H7 (cell line): ENCODE measurements around the gene TPM1. TPM values are rescaled to one million over a fixed set of nuclear protein-coding genes. Genes with fewer than 3 reads are reported as not detected.
A peak's percentile ranks its signal among the peaks of the same experiment; 100 is the strongest.

Experiments
- DNase-seq: peaks from one replicate; pipeline ENCODE4 v3.0.0; 2012
- H3K27me3 ChIP-seq: 2 replicates; pipeline ENCODE4 v1.6.0; 2011; ENCODE audit warnings: mild to moderate bottlenecking, low read length; ENCODE audit not compliant: control insufficient read depth, insufficient read depth
- H3K36me3 ChIP-seq: replicated peaks from 2 replicates; pipeline ENCODE4 v1.5.1; 2011; ENCODE audit warnings: low read length; ENCODE audit not compliant: control insufficient read depth, insufficient read depth
- H3K4me3 ChIP-seq: 2 replicates; pipeline ENCODE4 v1.5.1; 2011; ENCODE audit warnings: low read depth, mild to moderate bottlenecking, control low read depth, low read length, moderate library complexity; ENCODE audit not compliant: insufficient read depth
- total RNA-seq: library from RNA; depleted of rRNA; stranded (reverse); fragments of >200 nt; shearing (Covaris generic); gene quantifications from 2 replicates; pipeline ENCODE4 v1.2.3, GENCODE V29; 2014

Gene TPM1
- total RNA-seq, 1 experiment from 2014 or later, result 292 TPM

DNA sequence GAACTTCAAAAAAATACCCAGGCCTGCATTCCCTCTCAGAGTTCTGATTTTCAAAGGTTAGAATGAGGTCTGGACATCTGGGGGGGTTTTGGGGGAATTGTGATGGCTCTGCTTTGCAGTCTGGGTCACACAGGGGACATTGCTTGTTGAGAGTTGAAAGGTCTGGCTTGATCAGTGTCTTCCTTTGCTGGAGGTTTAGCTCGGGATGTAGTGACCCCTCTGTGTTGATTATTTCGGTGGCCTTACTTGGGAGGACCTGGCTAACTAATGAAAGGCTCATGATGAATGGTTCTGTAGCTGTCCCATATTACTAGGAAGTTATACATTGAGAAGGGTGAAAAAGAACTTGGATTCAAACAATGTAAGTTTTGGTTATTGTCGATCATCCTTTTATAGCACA is 23.7 kb downstream of the TPM1 start:
- H3K36me3 ChIP-seq, result peaks cover 50% of the 10 kb centered on the region

DNA sequence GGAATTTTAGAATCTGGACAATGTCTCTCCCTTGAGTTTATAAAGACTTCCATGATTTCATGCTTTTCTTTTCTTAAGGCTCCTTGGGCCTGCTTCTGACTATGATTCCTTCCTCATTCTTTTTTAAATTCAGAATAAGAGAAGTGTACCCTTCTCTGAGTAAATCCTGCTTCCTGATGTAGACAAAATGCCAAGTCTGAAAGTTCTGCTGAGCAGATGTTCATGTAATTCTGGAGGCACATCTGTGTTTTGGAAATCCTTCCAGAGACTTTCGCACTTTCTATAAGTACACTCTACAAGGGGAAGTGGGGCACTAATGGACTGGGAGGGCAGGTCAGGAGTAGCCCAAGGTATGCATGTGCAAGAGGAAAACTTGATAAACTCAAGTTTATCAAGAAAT is 24.8 kb downstream of the TPM1 start:
- Histone ChIP-seq H3K4me3 (no peak overlapping the region), H3K27me3 (no peaks in the 10 kb centered on the region), H3K36me3 (peaks cover 44% of the 10 kb centered on the region)
- no peak for DNase-seq

More for the DNA sequence above, 23.7 kb downstream of the TPM1 start:
- H3K4me3 ChIP-seq, result no peak overlapping the region
- H3K27me3 ChIP-seq, result no peaks in the 10 kb centered on the region
- no peak for DNase-seq

DNA sequence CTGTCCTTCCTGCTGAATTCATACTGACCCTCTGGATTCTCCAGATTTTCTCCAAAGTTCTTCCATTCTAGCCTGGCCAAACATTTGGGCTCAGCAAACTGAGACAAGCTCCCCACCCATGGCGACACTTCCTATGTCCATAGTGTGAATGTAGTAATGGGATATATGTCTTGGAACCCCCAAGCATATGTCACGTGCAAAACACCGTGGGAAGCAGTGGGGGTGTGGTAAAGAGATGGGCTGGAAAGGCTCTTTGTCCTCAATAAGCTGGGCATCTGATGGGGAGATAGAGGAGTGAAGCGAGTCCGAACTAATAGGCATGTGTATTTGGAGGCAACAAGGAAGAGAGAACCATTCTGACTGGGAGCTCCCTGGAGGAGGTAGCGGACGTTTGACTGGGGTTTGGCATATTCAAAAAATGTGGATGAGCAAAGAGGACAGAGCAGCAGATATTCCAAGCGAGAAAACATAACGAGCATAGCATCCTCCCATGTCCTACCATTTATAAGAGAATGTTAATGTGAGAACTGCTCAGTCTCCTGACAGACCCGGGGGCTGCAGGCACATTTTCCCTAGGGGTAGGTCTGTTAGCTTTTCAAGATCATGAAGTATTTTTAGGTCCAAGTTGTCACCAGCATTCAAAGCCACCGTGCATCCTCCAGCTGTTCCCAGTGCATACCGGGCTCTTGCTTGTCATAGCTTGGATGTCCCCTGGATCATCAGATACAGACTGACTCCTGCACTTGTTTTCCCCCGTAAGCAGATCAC is 25.6 kb downstream of the TPM1 start:
- Histone ChIP-seq H3K36me3 (peaks cover 39% of the 10 kb centered on the region), H3K4me3 (no peak overlapping the region), H3K27me3 (no peaks in the 10 kb centered on the region)
- no peak for DNase-seq

DNA sequence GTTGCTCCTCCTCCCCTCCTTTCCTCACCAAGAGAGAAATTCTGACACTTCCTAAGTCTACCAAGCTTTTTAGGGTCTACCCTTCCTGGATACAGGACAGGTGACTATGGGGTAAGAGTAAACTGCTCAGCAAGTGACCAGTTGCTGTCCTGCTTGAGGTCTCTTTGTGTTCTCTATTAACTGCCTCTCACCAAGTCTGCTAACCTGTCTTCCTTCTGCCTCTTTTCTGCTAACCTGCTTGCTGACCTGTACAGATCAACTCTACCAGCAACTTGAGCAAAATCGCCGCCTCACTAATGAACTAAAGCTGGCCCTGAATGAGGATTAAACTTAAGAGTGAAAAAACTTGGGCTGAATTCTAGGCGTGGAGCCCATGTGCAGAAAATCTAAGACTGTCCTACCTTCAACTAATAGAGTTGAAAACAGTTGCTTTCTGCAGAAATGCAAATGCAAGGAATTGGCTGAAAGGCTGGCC is 27.1 kb downstream of the TPM1 start:
- DNase-seq, result no peak
- peaks cover 30% of the 10 kb centered on the region for H3K36me3 ChIP-seq
- no peak overlapping the region for H3K4me3 ChIP-seq
- H3K27me3 ChIP-seq, result no peaks in the 10 kb centered on the region

DNA sequence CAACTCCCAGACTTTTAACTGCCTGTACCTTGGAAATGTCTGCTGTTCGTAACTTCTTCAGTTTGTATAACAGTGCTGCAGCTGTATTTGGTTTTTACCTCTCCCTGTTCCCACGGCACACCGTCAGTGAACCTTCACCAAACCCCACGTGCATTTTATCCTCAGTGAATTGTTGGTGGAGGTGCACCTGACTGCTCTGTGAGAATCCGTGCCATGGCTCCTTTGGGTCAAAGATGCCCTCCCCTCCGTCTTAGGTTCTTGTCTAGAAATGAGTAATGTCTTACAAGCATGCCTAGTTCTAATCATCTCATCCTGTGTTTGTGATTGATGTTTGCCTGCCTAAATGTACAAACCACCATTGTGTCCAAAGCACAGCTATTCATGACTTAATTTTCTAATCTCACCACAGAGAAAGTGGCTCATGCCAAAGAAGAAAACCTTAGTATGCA is 28.2 kb downstream of the TPM1 start:
- Histone ChIP-seq H3K27me3 (no peaks in the 10 kb centered on the region), H3K36me3 (peaks cover 26% of the 10 kb centered on the region), H3K4me3 (no peak overlapping the region)
- DNase-seq, result no peak

DNA sequence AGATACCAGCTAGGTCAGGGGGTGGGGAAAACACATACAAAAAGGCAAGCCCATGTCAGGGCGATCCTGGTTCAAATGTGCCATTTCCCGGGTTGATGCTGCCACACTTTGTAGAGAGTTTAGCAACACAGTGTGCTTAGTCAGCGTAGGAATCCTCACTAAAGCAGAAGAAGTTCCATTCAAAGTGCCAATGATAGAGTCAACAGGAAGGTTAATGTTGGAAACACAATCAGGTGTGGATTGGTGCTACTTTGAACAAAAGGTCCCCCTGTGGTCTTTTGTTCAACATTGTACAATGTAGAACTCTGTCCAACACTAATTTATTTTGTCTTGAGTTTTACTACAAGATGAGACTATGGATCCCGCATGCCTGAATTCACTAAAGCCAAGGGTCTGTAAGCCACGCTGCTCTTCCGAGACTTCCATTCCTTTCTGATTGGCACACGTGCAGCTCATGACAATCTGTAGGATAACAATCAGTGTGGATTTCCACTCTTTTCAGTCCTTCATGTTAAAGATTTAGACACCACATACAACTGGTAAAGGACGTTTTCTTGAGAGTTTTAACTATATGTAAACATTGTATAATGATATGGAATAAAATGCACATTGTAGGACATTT is 28.9 kb downstream of the TPM1 start:
- Histone ChIP-seq H3K27me3 (no peaks in the 10 kb centered on the region), H3K4me3 (no peak overlapping the region), H3K36me3 (peaks cover 19% of the 10 kb centered on the region)
- no peak for DNase-seq

DNA sequence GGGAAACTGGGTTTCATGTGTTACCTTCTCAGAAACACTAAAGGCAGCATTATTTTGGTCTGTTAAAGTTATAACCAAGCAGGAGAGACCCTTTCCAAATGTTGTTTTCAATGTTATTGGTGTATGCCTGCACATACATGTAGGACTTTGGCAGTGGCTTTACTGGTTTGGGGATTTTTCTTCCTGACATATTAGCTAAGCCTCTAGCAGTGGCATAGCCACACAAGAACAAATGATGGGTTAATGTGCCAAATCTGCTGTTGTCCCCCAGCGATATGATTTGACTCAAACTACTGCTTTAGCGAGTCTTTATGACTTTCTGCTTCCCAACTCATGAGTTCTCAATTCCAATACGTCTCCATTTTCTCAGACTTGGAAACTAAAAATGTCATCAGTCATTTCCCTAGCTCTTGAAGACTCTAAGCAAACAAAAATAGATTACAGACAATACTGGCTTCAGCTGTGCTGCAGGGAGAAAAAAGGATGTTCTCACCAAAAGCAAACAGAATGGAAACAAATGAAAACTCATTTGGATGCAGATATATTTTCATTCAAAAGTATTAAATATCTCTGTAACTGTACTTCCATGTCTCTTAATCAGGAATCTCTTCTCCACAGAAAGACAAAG is 29.6 kb downstream of the TPM1 start:
- Histone ChIP-seq H3K36me3 (peaks cover 18% of the 10 kb centered on the region), H3K27me3 (no peaks in the 10 kb centered on the region), H3K4me3 (no peak overlapping the region)
- no peak for DNase-seq

DNA sequence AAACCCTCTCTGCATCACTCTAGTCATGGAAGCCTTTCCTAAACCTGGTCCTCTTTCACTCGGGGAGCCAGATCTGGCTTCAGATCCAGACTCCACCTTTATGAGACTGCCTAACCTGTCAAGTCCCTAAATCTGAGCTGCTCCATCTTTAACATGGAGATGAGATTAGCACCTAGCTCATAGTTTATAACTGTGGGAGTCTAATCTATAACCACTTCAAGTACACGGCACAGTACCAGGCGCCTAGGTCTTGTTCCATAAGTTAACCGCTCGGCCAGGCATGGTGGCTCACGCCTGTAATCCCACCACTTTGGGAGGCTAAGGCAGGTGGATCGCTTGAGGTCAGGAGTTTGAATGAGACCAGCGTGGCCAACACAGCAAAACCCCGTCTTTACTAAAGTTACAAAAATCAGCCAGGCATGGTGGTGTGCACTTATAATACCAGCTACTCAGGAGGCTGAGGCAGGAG is 30.3 kb downstream of the TPM1 start:
- H3K36me3 ChIP-seq, result peaks cover 16% of the 10 kb centered on the region
- no peaks in the 10 kb centered on the region for H3K27me3 ChIP-seq
- no peak overlapping the region for H3K4me3 ChIP-seq
- no peak for DNase-seq

DNA sequence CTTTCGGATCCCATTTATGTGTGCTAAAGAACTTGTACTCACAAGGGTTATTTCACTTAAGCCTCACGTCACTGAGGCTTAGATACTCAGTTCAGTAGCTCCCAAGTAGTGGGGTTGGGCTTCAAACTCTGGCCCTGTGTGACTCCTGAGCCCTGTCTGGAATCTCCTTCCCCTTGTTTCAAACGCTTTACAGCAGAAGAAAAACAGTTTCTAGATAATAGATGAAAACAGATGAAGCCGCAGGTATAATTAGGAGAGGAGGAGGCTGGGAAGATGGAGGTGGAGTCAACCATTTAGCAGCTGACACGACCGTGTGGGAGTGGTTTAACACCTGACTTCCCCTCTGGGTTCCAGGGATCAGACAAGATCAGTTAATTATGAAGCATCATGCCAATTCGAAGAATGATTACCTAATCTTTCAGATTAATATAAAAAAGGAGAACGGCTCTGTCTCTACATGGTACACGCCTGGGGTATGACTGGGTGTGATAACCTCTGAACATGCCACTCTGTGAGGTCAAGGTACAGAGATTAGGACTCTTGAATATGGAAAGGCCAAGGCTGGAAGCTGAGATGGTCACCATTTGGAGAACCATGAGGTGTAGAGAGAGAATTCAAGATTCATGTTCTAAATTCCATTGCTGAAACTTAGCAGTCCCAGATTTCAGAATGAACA is 31.1 kb downstream of the TPM1 start:
- Histone ChIP-seq H3K36me3 (peaks cover 9% of the 10 kb centered on the region), H3K27me3 (no peaks in the 10 kb centered on the region), H3K4me3 (no peak overlapping the region)
- no peak for DNase-seq

DNA sequence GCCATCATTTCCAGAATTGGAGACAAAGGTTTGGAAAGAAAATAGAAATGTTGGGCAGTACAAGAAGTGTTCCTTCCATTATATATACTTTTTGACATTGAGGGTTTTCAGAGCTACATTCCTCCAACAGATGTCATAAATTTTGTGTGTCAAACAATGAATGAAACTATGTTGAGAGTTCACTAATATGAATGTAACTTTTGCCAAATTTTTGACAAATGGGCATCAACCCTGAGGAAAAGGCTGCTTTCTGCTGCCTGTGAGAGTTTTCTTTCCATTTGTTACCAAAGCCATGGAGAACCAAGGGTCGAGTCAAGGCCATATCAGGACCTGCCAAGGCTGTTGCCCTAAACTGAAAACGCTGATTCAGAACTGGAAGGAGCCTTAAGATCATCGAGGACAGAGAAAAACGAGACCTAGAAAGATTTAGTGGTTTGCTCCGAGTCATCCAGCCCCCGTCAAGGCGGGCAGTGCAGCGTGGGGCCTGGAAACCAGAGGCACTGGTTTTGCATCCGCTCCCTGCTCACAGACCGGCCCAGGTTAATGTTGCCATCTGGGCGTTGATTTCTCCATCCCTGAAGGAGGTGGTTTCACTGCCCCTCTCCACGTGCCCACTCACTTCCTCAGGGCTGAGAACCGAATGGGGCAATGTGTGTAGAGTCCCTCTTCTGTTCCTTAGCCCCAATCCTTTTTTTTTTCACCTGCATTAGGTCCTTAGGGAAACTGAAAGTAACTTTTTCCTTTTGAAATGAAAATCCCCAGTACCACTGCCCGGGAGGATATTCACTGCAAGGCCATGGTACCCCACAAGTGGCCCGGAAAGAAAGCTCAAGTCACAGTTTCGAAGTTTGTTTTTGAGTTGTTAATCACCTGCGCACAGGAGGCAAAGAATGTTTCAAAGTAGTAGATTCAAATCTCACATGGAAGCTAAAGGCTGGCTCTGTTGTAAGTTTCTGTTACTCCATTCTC is 32.8 kb downstream of the TPM1 start:
- H3K36me3 ChIP-seq, result peaks cover 6% of the 10 kb centered on the region
- no peaks in the 10 kb centered on the region for H3K27me3 ChIP-seq
- no peak for DNase-seq
- no peak overlapping the region for H3K4me3 ChIP-seq

DNA sequence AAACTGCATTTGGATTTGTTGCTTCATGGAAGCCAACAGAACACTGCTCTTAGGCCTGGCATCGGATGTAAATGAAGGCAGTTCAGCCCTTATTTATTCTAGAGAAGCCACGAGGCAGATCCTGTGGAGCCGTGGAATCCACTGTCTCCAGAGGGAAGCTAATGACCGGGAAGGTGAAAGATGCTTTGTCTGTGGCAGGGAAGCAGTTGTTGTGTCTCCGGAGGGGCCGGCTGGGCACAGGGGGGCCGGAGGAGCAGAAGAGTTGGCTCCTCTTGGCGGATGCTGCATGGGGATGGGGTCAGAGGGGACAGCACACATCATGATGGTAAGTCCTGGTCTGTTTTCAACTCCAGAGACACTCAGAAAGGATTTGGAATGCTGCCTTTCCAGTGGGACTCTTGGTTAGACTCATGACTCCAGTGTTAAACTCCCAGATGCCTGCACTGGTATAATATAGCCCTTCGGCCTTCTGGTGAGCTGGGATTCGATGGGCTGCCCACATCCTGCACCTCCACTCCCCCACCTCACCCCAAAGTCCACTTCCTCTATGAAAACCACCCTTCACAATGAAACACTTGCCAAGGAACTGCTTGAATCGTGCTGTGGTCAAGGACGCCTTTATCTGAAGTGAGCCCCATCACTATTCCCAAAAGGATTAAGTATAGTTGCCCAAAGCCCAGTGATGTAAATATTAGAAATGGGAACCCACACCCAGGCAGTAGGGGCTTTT is 33.6 kb downstream of the TPM1 start:
- Histone ChIP-seq H3K36me3 (peaks cover 4% of the 10 kb centered on the region; the same call in 1 of the 2 replicates), H3K4me3 (no peak overlapping the region), H3K27me3 (no peaks in the 10 kb centered on the region)
- DNase-seq, result no peak

DNA sequence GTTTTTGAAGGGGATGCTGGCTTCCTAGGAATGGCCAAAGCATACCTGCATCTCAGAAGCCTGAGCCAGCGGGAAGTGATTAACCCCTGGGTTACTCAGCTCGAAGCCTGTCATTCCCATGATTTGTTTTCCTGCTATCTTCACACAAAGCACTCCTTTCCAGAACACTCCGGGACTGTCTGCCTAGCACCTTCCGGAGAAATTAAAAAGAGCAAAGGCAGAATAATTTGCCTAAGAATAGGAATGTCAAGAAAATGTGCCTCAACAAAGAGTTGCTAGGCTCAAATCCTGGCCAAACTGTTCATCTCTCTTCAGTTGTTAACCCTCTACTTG is 34.1 kb downstream of the TPM1 start:
- Histone ChIP-seq H3K4me3 (no peak overlapping the region), H3K27me3 (no peaks in the 10 kb centered on the region), H3K36me3 (no peaks in the 10 kb centered on the region)
- DNase-seq, result peak; percentile 67

DNA sequence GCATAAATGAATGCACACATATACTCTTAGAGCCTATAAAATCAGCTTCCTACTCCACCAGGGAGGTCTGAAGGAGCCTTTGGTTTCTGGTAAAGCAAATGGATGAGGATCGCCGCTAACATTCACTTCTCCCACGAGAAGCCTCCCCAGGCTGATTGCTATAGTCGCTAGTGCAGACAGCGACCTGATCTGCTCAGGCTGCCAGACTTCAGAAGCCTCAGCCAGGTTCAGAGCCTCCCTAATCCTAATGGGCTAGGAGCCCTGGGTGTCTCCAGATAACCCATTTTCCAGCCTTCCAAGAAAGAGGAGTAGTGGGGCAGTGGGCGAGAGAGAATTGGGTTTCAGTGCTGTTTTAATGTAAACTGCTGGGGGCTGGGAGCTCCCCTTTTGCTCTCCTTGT is 35.4 kb downstream of the TPM1 start:
- Histone ChIP-seq H3K4me3 (no peak overlapping the region), H3K36me3 (no peaks in the 10 kb centered on the region), H3K27me3 (no peaks in the 10 kb centered on the region)
- DNase-seq, result no peak
